NB4 (cell line): ENCODE results near the gene MAG.

ENCODE experiments used
- CTCF ChIP-seq: IDR thresholded peaks from one replicate; pipeline ENCODE4 v1.5.1; 2012; ENCODE audit warnings: low read depth, low read length
- POLR2A ChIP-seq: IDR thresholded peaks from 2 replicates; pipeline ENCODE4 v1.6.1; 2011; ENCODE audit warnings: mild to moderate bottlenecking; ENCODE audit not compliant: insufficient read length; ENCODE audit errors: extremely low read depth

- TF ChIP-seq CTCF (no peak), POLR2A (no peak)
Measured at GRCh38 chr19:35341565-35342225, 49.7 kb downstream of the MAG start.
